ENCODE results near the gene PARP4. TPM values are rescaled to one million over a fixed set of nuclear protein-coding genes. Genes with fewer than 3 reads are reported as not detected.

PARP4 gene
- total and polyA plus RNA-seq, 2 donors (not counting 1 experiment from before 2014, with no cell fraction given), result 22.2 to 88.8 TPM

GRCh38 chr13:24463078-24463477, 49.5 kb downstream of the PARP4 start:
- Histone ChIP-seq H3K36me3 (replicated peaks in 1 of 2; ENCODE audit: control extremely low read depth in 1 of 2, control insufficient read depth in 1 of 2, extremely low read depth in 1 of 2, insufficient read depth in 2 of 2, low read length in 1 of 2) (peaks cover 3 to 54% of the 10 kb centered on the region in 2 experiments), H2AFZ (ENCODE audit: insufficient read depth, low read depth, low read length, poor library complexity, severe bottlenecking) (no peak overlapping the region), H3K79me2 (ENCODE audit: control insufficient read depth, insufficient read depth, low read length) (no peaks in the 10 kb centered on the region), H3K9me3 (ENCODE audit: control extremely low read depth in 1 of 3, control insufficient read depth in 2 of 3, insufficient read depth in 1 of 3, low read length in 2 of 3) (no peaks in the 10 kb centered on the region), H3K4me2 (replicated peaks; ENCODE audit: low read depth, low read length, poor library complexity, severe bottlenecking) (no peak overlapping the region), H3K27ac (ENCODE audit: low read length in 2 of 2) (no peak overlapping the region), H3K4me1 (ENCODE audit: control insufficient read depth in 2 of 2, insufficient read depth in 2 of 2, low read length in 2 of 2) (no peaks in the 10 kb centered on the region), H3K4me3 (ENCODE audit: control extremely low read depth in 1 of 5, extremely low read depth in 1 of 5, insufficient read depth in 1 of 5, low read depth in 2 of 5, low read length in 4 of 5) (no peak overlapping the region), H3K9ac (ENCODE audit: low read length) (no peak overlapping the region), H4K20me1 (ENCODE audit: control insufficient read depth, insufficient read depth, low read length, poor library complexity, severe bottlenecking) (no peaks in the 10 kb centered on the region), H3K27me3 (replicated peaks in 1 of 4; ENCODE audit: control extremely low read depth in 1 of 4, control insufficient read depth in 3 of 4, insufficient read depth in 4 of 4, low read length in 3 of 4) (no peaks in the 10 kb centered on the region)
- H3K4me3 Mint-ChIP-seq, result no peak overlapping the region
- DNase-seq, result no peak
- H3K4me1 Mint-ChIP-seq, result no peaks in the 10 kb centered on the region
- no peak overlapping the region for H3K27ac Mint-ChIP-seq
- no CpG with 5 or more reads among the region's 2 CpGs for WGBS (ENCODE audit: insufficient coverage)
- H3K27me3 Mint-ChIP-seq, result no peaks in the 10 kb centered on the region
- ChIA-PET CTCF (no interaction called here), POLR2A (no interaction called here)
- peaks cover 3% of the 10 kb centered on the region for H3K9me3 Mint-ChIP-seq (ENCODE audit: insufficient read depth)
- ATAC-seq (ENCODE audit: low read depth), result no peak
- no peak for TF ChIP-seq EZH2 (IDR thresholded peaks at IDR 0.05; ENCODE audit: borderline replicate concordance, insufficient read depth, low read depth, low read length, poor library complexity, severe bottlenecking)
- TF ChIP-seq, protein P1, sequence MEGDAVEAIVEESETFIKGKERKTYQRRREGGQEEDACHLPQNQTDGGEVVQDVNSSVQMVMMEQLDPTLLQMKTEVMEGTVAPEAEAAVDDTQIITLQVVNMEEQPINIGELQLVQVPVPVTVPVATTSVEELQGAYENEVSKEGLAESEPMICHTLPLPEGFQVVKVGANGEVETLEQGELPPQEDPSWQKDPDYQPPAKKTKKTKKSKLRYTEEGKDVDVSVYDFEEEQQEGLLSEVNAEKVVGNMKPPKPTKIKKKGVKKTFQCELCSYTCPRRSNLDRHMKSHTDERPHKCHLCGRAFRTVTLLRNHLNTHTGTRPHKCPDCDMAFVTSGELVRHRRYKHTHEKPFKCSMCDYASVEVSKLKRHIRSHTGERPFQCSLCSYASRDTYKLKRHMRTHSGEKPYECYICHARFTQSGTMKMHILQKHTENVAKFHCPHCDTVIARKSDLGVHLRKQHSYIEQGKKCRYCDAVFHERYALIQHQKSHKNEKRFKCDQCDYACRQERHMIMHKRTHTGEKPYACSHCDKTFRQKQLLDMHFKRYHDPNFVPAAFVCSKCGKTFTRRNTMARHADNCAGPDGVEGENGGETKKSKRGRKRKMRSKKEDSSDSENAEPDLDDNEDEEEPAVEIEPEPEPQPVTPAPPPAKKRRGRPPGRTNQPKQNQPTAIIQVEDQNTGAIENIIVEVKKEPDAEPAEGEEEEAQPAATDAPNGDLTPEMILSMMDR (IDR thresholded peaks at IDR 0.05), result no peak
- intact Hi-C loops (cut with micrococcal nuclease), result no loop called here

GRCh38 chr13:24460256-24460655, 52.3 kb downstream of the PARP4 start:
- Mint-ChIP-seq H3K27me3 (no peaks in the 10 kb centered on the region), H3K9me3 (ENCODE audit: insufficient read depth) (peaks cover under 1% of the 10 kb centered on the region), H3K4me3 (no peak overlapping the region), H3K27ac (no peak overlapping the region), H3K4me1 (no peaks in the 10 kb centered on the region)
- H4K20me1 ChIP-seq (ENCODE audit: control insufficient read depth, insufficient read depth, low read length, poor library complexity, severe bottlenecking), result no peaks in the 10 kb centered on the region
- TF ChIP-seq, protein P1 (IDR thresholded peaks at IDR 0.05), result no peak
- no peak for TF ChIP-seq EZH2 (IDR thresholded peaks at IDR 0.05; ENCODE audit: borderline replicate concordance, insufficient read depth, low read depth, low read length, poor library complexity, severe bottlenecking)
- H3K9ac ChIP-seq (ENCODE audit: low read length), result no peak overlapping the region
- no peak overlapping the region for H3K4me2 ChIP-seq (replicated peaks; ENCODE audit: low read depth, low read length, poor library complexity, severe bottlenecking)
- 83% methylated on average over 6 of the region's 6 CpGs for WGBS (ENCODE audit: insufficient coverage)
- no peaks in the 10 kb centered on the region for H3K27me3 ChIP-seq (replicated peaks in 1 of 4; ENCODE audit: control extremely low read depth in 1 of 4, control insufficient read depth in 3 of 4, insufficient read depth in 4 of 4, low read length in 3 of 4)
- no peak overlapping the region for H3K27ac ChIP-seq (ENCODE audit: low read length in 2 of 2)
- no peak overlapping the region for H3K4me3 ChIP-seq (ENCODE audit: control extremely low read depth in 1 of 5, extremely low read depth in 1 of 5, insufficient read depth in 1 of 5, low read depth in 2 of 5, low read length in 4 of 5)
- H3K4me1 ChIP-seq (ENCODE audit: control insufficient read depth in 2 of 2, insufficient read depth in 2 of 2, low read length in 2 of 2), result no peaks in the 10 kb centered on the region
- DNase-seq (no peak), ATAC-seq (ENCODE audit: low read depth) (no peak)
- H3K9me3 ChIP-seq (ENCODE audit: control extremely low read depth in 1 of 3, control insufficient read depth in 2 of 3, insufficient read depth in 1 of 3, low read length in 2 of 3), result no peaks in the 10 kb centered on the region
- no peak overlapping the region for H2AFZ ChIP-seq (ENCODE audit: insufficient read depth, low read depth, low read length, poor library complexity, severe bottlenecking)
- peaks cover 2 to 50% of the 10 kb centered on the region in 2 experiments for H3K36me3 ChIP-seq (replicated peaks in 1 of 2; ENCODE audit: control extremely low read depth in 1 of 2, control insufficient read depth in 1 of 2, extremely low read depth in 1 of 2, insufficient read depth in 2 of 2, low read length in 1 of 2)
- POLR2A ChIA-PET, result no interaction called here
- intact Hi-C loops (cut with micrococcal nuclease), result no loop called here
- H3K79me2 ChIP-seq (ENCODE audit: control insufficient read depth, insufficient read depth, low read length), result no peaks in the 10 kb centered on the region
- CTCF ChIA-PET, result no interaction called here
